Erythroblast (primary cell): ENCODE results near the gene ST3GAL3.

Experiments
- GATA1 ChIP-seq: IDR thresholded peaks from 2 replicates; pipeline ENCODE4 v1.6.1; 2011; ENCODE audit warnings: low read depth, mild to moderate bottlenecking, control low read depth, low read length, moderate library complexity
- POLR2A ChIP-seq: IDR thresholded peaks from 2 replicates; pipeline ENCODE4 v1.6.1; 2011; ENCODE audit warnings: mild to moderate bottlenecking, low read length

DNA sequence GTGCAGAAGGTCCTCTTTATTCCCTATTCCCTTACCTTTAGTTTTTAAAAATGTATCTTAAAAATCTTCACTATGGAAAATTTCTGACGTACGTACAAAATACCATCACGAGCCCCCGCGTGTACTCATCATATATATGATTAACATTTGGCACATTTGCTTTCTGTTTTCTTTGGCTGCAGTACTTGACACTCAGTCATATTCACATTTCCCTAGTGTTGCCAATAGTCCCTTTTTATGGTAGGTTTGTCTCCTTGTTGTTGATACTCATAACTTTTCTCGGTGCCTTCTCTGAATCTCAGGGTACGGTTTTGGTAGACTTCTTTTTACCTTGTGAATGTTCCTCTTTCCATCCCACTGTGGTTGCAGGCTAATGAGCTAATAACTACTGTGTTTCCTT is 34.1 kb upstream of the ST3GAL3 start:
- TF ChIP-seq POLR2A (no peak), GATA1 (no peak)
